GM13976 (cell line): ENCODE results near the gene DUS1L.

Source experiments
- DNase-seq: peaks from one replicate; pipeline ENCODE4 v3.0.0; 2012; ENCODE audit warnings: low spot score
- CTCF ChIP-seq: IDR thresholded peaks from 2 replicates; pipeline ENCODE4 v1.5.1; 2012; ENCODE audit warnings: borderline replicate concordance, mild to moderate bottlenecking; ENCODE audit not compliant: insufficient read depth; ENCODE audit errors: extremely low read depth, missing control alignments, control extremely low read depth
- in situ Hi-C: fragments of 300-500 bp; cut with MboI; formaldehyde crosslinking; loops from one replicate; pipeline ENCODE4 v1.12.0; 2022; ENCODE audit warnings: low sequenced_read_pairs, mixed read lengths, inconsistent platforms; ENCODE audit not compliant: unreplicated experiment

DUS1L gene

GRCh38 chr17:82081546-82081945 is 15.9 kb upstream of the DUS1L start:
- no peak for TF ChIP-seq CTCF
- no peak for DNase-seq
- in situ Hi-C loops: no loop called here

- no peak for DNase-seq
- no peak for TF ChIP-seq CTCF
- in situ Hi-C loops: no loop called here
These were observed 15.3 kb upstream of the DUS1L start for GRCh38 chr17:82080789-82081464.

- in situ Hi-C loops: no loop called here
- no peak for DNase-seq
- TF ChIP-seq CTCF: no peak
These were observed 14.6 kb upstream of the DUS1L start for GRCh38 chr17:82080048-82080788.

- TF ChIP-seq CTCF: no peak
- DNase-seq: no peak
- in situ Hi-C loops: no loop called here
These were observed 13.5 kb upstream of the DUS1L start for GRCh38 chr17:82079001-82079677.

GRCh38 chr17:82078433-82078832 is 12.8 kb upstream of the DUS1L start:
- DNase-seq: no peak
- in situ Hi-C loops: no loop called here
- no peak for TF ChIP-seq CTCF

- DNase-seq: no peak
These were observed 12.2 kb upstream of the DUS1L start for GRCh38 chr17:82077617-82078358.

More at GRCh38 chr17:82077617-82078358, 12.2 kb upstream of the DUS1L start:
- TF ChIP-seq CTCF: no peak
- in situ Hi-C loops: no loop called here
